GM18867 (cell line): ENCODE data around the gene GATD1.

Experiments
- ATAC-seq: cut with Tn5 transposase; IDR thresholded peaks from one replicate; pipeline ENCODE4 v1.9.1; 2021; ENCODE audit warnings: mild to moderate bottlenecking, moderate library complexity; ENCODE audit not compliant: unreplicated experiment

The GATD1 gene

GRCh38 chr11:729492-730074, 47.7 kb downstream of the GATD1 start:
- ATAC-seq = no peak

GRCh38 chr11:728901-729491, 48.3 kb downstream of the GATD1 start:
- ATAC-seq = no peak

GRCh38 chr11:727859-728748, 49.2 kb downstream of the GATD1 start:
- ATAC-seq = peak; percentile 50

- no peak for ATAC-seq
Observed at GRCh38 chr11:727281-727701, 50.0 kb downstream of the GATD1 start.

DNA sequence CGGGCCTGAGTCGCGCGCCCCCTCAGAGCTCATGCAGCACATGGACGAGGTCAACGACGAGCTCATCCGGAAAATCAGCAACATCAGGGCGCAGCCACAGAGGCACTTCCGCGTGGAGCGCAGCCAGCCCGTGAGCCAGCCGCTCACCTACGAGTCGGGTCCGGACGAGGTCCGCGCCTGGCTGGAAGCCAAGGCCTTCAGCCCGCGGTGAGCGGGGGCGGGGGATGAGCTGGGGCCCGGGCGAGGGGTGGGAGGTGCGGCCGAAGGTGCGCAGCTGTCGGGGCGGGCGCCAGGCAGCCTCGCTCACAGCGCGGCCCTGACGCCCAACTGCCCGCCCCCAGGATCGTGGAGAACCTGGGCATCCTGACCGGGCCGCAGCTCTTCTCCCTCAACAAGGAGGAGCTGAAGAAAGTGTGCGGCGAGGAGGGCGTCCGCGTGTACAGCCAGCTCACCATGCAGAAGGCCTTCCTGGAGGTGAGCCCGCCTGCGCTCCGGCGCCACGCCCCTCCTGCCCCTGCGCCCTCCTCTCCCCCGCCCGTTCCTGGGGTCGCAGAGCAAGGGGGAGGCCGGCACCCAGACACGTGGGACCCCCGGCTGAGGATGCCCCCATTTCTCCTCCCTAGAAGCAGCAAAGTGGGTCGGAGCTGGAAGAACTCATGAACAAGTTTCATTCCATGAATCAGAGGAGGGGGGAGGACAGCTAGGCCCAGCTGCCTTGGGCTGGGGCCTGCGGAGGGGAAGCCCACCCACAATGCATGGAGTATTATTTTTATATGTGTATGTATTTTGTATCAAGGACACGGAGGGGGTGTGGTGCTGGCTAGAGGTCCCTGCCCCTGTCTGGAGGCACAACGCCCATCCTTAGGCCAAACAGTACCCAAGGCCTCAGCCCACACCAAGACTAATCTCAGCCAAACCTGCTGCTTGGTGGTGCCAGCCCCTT, 50.7 kb downstream of the GATD1 start:
- ATAC-seq = peak; percentile 36

GRCh38 chr11:725624-726202, 51.6 kb downstream of the GATD1 start:
- no peak for ATAC-seq

DNA sequence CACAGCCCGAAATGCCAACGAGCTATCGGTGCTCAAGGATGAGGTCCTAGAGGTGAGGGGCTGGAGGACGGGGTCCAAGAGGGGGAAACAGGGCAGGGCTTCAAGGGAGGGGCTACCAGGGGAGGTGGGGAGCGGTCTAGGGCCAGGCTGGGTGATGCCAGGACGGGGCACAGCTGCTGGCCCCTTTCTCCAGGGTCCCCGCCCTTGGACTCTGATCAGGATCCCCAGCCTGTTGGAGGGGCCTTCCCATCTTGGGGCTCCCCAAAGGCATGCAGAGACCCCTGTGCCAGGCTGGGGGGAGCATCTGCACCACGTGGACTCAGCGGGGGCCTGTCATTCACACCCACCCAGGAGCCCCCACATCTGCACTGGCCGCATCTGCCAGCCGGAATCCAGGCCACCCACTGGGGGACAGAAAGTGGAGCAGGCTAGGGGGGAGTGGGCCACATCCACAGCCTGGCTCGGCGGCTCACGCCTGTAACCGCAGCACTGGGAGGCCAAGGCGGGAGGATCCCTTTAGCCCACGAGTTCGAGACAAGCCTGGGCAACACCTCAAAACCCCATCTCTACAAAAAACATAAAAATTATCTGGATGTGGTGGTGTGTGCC, 52.4 kb downstream of the GATD1 start:
- ATAC-seq = no peak

- no peak for ATAC-seq
Observed at GRCh38 chr11:724049-724777, 53.1 kb downstream of the GATD1 start.

DNA sequence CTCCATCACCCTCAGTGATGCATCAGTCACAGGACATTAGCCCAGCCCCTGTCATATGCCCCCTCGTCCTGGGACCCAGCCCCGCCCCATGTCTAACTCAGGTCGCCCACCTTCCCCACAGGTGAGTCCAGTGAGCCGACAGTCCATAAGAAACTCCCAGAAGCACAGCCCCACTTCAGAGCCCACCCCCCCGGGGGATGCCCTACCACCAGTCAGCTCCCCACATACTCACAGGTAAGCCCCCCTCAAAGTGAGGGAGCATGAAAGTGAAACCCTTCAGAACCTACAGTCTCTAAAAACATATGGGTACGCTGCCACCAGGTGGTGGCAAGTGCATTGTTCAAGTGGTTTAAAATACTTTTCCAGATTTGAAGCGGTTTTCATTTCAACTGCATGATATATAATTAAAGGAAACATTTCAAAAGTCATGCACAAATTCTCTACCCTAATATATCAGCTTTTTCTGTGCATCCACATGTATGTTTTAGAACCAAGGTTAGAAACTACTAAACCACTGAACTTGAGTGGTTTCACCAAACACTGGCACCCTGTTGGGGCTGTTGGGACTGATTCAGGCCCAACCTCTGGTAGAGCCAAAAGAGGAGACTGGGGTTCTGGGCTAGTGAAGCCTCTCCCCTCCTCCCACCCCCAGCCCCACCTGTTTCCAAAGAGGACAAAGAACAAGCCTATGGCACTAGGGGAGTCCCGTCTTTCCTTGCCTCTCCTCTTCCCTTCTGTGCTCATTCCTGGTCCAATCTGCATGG, 54.0 kb downstream of the GATD1 start:
- no peak for ATAC-seq

- no peak for ATAC-seq
Observed at GRCh38 chr11:722346-722811, 54.9 kb downstream of the GATD1 start.

DNA sequence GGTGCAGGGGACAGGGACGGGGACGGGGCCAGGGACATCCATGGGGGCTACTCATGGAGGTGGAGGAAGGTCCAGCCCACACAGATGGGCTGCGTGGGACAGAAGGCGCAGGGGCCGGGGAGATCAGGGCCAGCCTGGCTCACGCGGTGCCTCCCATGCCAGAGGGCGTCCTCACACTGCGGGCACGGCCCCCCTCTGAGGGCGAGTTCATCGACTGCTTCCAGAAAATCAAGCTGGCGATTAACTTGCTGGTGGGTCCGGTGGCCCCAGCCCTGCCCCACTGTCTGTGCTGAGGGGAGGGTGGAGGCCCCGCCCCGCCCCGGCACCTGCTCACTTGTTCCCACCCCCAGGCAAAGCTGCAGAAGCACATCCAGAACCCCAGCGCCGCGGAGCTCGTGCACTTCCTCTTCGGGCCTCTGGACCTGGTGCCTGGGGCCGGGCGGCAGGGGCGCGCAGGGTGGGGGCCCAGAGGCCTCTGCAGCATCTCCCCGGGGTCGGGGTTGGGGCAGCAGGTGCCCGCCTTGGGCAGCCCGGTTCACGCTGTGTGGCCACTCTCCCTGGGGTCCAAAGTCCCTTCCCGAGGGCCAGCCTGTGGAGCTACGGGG, 55.4 kb downstream of the GATD1 start:
- ATAC-seq = peak; percentile 36

DNA sequence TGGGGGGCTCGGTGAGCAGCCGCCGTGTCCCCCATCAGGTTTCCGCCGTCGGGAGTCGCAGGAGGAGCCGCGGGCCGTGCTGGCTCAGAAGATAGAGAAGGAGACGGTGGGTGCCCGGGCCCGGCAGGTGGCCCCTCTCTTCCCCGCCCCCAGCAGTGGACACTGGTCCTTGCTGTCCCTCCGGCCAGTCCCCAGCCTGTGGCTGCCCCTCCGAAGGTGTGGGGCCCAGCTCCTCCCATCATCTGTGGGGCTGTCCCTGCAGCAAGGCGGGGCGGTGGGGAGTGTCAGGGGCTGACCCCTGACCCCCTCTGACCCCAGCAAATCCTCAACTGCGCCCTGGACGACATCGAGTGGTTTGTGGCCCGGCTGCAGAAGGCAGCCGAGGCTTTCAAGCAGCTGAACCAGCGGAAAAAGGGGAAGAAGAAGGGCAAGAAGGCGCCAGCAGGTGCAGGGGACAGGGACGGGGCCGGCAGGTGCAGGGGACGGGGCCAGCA, 56.0 kb downstream of the GATD1 start:
- no peak for ATAC-seq

DNA sequence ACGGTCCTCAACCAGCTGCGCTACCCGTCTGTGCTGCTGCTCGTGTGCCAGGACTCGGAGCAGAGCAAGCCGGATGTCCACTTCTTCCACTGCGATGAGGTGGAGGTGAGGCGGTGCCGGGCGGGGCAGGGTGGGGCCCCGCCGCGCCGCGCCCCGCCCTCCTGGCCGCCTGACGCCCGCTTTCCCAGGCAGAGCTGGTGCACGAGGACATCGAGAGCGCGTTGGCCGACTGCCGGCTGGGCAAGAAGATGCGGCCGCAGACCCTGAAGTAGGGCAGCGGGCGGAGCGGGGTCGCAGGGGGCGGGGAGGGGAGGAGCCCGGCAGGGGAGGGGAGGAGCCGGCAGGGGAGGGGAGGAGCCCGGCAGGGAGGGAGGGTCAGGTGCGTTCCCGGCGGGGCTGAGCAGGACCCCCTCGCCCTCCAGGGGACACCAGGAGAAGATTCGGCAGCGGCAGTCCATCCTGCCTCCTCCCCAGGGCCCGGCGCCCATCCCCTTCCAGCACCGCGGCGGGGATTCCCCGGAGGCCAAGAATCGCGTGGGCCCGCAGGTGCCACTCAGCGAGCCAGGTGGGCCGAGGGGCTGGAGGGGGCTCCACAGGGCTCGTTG, 56.5 kb downstream of the GATD1 start:
- no peak for ATAC-seq

- ATAC-seq = no peak
Observed at GRCh38 chr11:720017-720641, 57.2 kb downstream of the GATD1 start.

GRCh38 chr11:719214-720016, 57.9 kb downstream of the GATD1 start:
- no peak for ATAC-seq
